ENCODE data around the gene THRB. TPM values are rescaled to one million over a fixed set of nuclear protein-coding genes. Genes with fewer than 3 reads are reported as not detected.
A peak's percentile ranks its signal among the peaks of the same experiment; 100 is the strongest.

Gene THRB
- polyA plus RNA-seq, 1 of the 3 experiments (the other 2 are of a cell fraction), result 0.02 TPM

- Histone ChIP-seq H3K9ac (no peak overlapping the region), H3K27ac (ENCODE audit: low read depth in 2 of 2, low read length in 1 of 2) (peak overlapping the region; percentile 39 to 58; a peak in 3 of 4 replicates), H3F3A (replicated peaks; ENCODE audit: insufficient read depth) (peaks cover 16% of the 10 kb centered on the region), H3K9me2 (no peaks in the 10 kb centered on the region), H3K4me3 (ENCODE audit: low read depth in 2 of 2, low read length in 1 of 2) (no peak overlapping the region), H3K4me1 (ENCODE audit: control insufficient read depth in 1 of 2, insufficient read depth in 2 of 2, low read depth in 1 of 2, low read length in 1 of 2) (peaks cover 0 to 5% of the 10 kb centered on the region in 2 experiments; a peak in 1 of 4 replicates), H3K79me2 (ENCODE audit: insufficient read depth) (no peaks in the 10 kb centered on the region), H3K36me3 (replicated peaks in 1 of 2; ENCODE audit: control insufficient read depth in 1 of 2, insufficient read depth in 2 of 2, low read length in 1 of 2) (no peaks in the 10 kb centered on the region), H4K20me1 (ENCODE audit: insufficient read depth) (no peaks in the 10 kb centered on the region), H3K27me3 (ENCODE audit: insufficient read depth) (no peaks in the 10 kb centered on the region), H3K9me3 (no peaks in the 10 kb centered on the region), H3K4me2 (peak overlapping the region; percentile 53; the same call in 1 of the 2 replicates), H2AFZ (ENCODE audit: low read depth) (no peak overlapping the region)
- ChIA-PET CTCF (interaction anchor here (0.7 kb wide), 1 partner anchor 111 kb away, joined by 3 read pairs; no protein-coding TSS in a partner anchor), POLR2A (no interaction called here)
- WGBS (ENCODE audit: low lambda C conversion rate), result 4% methylated on average over 2 of the region's 2 CpGs
- DNase-seq, result no peak
- TF ChIP-seq RFX5 (IDR thresholded peaks at IDR 0.05; ENCODE audit: low read length), result no peak
- peak; percentile 95 for TF ChIP-seq TEAD4 (IDR thresholded peaks at IDR 0.05; ENCODE audit: borderline replicate concordance, insufficient read depth)
- TF ChIP-seq EZH2phosphoT487 (IDR thresholded peaks at IDR 0.05; ENCODE audit: borderline replicate concordance, low read depth), result no peak
- TF ChIP-seq USF2 (IDR thresholded peaks at IDR 0.05; ENCODE audit: borderline replicate concordance, low read depth, low read length), result no peak
- TF ChIP-seq RAD21 (IDR thresholded peaks at IDR 0.05; ENCODE audit: low read length), result no peak
- TF ChIP-seq, protein P1, sequence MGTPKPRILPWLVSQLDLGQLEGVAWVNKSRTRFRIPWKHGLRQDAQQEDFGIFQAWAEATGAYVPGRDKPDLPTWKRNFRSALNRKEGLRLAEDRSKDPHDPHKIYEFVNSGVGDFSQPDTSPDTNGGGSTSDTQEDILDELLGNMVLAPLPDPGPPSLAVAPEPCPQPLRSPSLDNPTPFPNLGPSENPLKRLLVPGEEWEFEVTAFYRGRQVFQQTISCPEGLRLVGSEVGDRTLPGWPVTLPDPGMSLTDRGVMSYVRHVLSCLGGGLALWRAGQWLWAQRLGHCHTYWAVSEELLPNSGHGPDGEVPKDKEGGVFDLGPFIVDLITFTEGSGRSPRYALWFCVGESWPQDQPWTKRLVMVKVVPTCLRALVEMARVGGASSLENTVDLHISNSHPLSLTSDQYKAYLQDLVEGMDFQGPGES (IDR thresholded peaks at IDR 0.05; ENCODE audit: low read depth, low read length), result no peak
- TF ChIP-seq SIN3A (IDR thresholded peaks at IDR 0.05; ENCODE audit: borderline replicate concordance, low read depth, low read length), result peak; percentile 58; the same call in 1 of the 2 replicates
- no peak for TF ChIP-seq YY1 (IDR thresholded peaks at IDR 0.05; ENCODE audit: low read depth)
- no peak for TF ChIP-seq CHD2 (IDR thresholded peaks at IDR 0.05; ENCODE audit: low read length, partially characterized antibody)
- TF ChIP-seq FOXJ3 (CRISPR knock-in tag; IDR thresholded peaks at IDR 0.05), result no peak
- TF ChIP-seq, protein P2, sequence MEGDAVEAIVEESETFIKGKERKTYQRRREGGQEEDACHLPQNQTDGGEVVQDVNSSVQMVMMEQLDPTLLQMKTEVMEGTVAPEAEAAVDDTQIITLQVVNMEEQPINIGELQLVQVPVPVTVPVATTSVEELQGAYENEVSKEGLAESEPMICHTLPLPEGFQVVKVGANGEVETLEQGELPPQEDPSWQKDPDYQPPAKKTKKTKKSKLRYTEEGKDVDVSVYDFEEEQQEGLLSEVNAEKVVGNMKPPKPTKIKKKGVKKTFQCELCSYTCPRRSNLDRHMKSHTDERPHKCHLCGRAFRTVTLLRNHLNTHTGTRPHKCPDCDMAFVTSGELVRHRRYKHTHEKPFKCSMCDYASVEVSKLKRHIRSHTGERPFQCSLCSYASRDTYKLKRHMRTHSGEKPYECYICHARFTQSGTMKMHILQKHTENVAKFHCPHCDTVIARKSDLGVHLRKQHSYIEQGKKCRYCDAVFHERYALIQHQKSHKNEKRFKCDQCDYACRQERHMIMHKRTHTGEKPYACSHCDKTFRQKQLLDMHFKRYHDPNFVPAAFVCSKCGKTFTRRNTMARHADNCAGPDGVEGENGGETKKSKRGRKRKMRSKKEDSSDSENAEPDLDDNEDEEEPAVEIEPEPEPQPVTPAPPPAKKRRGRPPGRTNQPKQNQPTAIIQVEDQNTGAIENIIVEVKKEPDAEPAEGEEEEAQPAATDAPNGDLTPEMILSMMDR (IDR thresholded peaks at IDR 0.05), result no peak
- TF ChIP-seq SMC3 (IDR thresholded peaks at IDR 0.05; ENCODE audit: low read depth, low read length), result no peak
- TF ChIP-seq GATA2 (CRISPR knock-in tag; IDR thresholded peaks at IDR 0.05), result no peak
- TF ChIP-seq NFIC (IDR thresholded peaks at IDR 0.05; ENCODE audit: borderline replicate concordance), result peak; percentile 74
- TF ChIP-seq, protein P3, sequence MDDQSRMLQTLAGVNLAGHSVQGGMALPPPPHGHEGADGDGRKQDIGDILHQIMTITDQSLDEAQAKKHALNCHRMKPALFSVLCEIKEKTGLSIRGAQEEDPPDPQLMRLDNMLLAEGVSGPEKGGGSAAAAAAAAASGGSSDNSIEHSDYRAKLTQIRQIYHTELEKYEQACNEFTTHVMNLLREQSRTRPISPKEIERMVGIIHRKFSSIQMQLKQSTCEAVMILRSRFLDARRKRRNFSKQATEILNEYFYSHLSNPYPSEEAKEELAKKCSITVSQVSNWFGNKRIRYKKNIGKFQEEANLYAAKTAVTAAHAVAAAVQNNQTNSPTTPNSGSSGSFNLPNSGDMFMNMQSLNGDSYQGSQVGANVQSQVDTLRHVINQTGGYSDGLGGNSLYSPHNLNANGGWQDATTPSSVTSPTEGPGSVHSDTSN (IDR thresholded peaks at IDR 0.05), result peak; percentile 87
- peak; percentile 94 for TF ChIP-seq JUND (IDR thresholded peaks at IDR 0.05)
- TF ChIP-seq POLR2AphosphoS5 (IDR thresholded peaks at IDR 0.05; ENCODE audit: low read depth, low read length), result peak; percentile 79
- no peak for TF ChIP-seq RCOR1 (IDR thresholded peaks at IDR 0.05; ENCODE audit: low read length)
- TF ChIP-seq FOXM1 (IDR thresholded peaks at IDR 0.05; ENCODE audit: low read depth), result 0 out of 2 replicates have a peak, but pooled peaks have one; percentile 64
- TF ChIP-seq RXRA (IDR thresholded peaks at IDR 0.05; ENCODE audit: borderline replicate concordance, low read depth), result peak; percentile 49; the same call in 1 of the 2 replicates
- no peak for TF ChIP-seq NRF1 (IDR thresholded peaks at IDR 0.05; ENCODE audit: low read depth, low read length)
- peak; percentile 95 for TF ChIP-seq FOSL2 (IDR thresholded peaks at IDR 0.05; ENCODE audit: borderline replicate concordance, low read depth)
- no peak for TF ChIP-seq TAF1 (IDR thresholded peaks at IDR 0.05; ENCODE audit: borderline replicate concordance, low read depth, low read length)
- TF ChIP-seq MXI1 (IDR thresholded peaks at IDR 0.05; ENCODE audit: low read depth, low read length), result no peak
- TF ChIP-seq, protein P4, sequence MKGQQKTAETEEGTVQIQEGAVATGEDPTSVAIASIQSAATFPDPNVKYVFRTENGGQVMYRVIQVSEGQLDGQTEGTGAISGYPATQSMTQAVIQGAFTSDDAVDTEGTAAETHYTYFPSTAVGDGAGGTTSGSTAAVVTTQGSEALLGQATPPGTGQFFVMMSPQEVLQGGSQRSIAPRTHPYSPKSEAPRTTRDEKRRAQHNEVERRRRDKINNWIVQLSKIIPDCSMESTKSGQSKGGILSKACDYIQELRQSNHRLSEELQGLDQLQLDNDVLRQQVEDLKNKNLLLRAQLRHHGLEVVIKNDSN (IDR thresholded peaks at IDR 0.05; ENCODE audit: borderline replicate concordance, low read depth), result no peak
- TF ChIP-seq GABPA (IDR thresholded peaks at IDR 0.05; ENCODE audit: low read depth), result no peak
- TF ChIP-seq MEF2A (IDR thresholded peaks at IDR 0.05; ENCODE audit: borderline replicate concordance, low read depth), result no peak
- no peak for TF ChIP-seq ZBTB33 (IDR thresholded peaks at IDR 0.05; ENCODE audit: borderline replicate concordance, low read depth)
Measured at GRCh38 chr3:24156466-24156865, 338.2 kb downstream of the THRB start.
